ENCODE measurements around the gene CSNK2A1.
"Not testable (repeated sequence)": the region's sequence is repeated elsewhere in the genome, so short reads cannot be mapped to it uniquely, and the experiment has no call there.

Gene CSNK2A1

GRCh38 chr20:467755-468154 is 75.8 kb downstream of the CSNK2A1 start:
- H3K27ac ChIP-seq: no peak overlapping the region

GRCh38 chr20:462199-462991 is 81.2 kb downstream of the CSNK2A1 start, which contains the start of gene TBC1D20:
Gene TBC1D20 (minus strand): TSS chr20:462533. CDS start chr20:462405, 128 bp downstream.
- H3K27ac ChIP-seq: peak within 1 kb of the TSS; percentile 76
- DNase-seq (ENCODE audit: low read depth, low spot score): peak; percentile 12

More at GRCh38 chr20:467755-468154, 75.8 kb downstream of the CSNK2A1 start:
- DNase-seq (ENCODE audit: low read depth, low spot score): no peak

DNA sequence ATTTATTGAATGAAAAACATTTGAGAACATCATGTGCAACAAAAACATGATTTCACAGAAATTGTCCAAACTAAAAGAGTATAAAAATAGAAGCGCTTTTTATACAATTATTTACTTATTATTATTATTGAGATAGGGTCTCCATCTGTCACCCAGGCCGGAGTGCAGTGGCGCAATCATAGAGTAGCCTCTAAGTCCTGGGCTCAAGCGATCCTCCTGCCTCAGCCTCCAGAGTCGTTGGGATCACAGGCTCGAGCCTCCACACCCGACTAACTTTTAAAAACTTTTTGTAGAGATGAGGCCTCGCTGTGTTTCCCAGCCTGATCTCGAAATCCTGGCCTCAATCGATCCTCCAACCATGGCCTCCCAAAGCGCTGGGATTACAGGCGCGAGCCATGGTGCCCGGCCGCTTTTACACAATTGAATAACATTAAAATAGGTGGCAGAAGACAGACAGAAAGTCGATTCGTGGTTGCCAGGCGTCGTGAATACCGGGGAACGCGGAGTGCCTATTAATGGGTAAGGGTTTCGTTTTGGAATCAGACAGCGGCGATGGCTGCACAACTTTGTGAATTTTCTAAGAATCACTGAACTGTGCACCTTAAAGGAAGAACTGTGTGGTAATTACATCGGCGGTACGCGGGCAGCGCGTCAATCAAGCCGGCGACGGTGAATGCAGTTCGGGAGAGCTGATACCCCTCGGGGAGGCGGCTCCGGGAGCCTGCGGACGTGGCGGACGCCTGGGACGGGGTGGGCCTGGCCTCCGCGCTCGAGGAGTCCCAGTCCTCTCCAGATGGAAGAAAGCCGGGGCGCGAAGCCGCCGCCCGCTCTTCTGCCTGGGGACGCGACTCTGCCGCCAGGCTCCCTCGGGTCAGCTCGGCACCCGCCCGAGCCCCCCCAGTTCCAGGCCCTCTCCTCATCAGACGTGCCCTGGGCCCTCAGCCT is 82.1 kb downstream of the CSNK2A1 start:
- DNase-seq (ENCODE audit: low read depth, low spot score): no peak
- H3K27ac ChIP-seq: peak overlapping the region; percentile 76

DNA sequence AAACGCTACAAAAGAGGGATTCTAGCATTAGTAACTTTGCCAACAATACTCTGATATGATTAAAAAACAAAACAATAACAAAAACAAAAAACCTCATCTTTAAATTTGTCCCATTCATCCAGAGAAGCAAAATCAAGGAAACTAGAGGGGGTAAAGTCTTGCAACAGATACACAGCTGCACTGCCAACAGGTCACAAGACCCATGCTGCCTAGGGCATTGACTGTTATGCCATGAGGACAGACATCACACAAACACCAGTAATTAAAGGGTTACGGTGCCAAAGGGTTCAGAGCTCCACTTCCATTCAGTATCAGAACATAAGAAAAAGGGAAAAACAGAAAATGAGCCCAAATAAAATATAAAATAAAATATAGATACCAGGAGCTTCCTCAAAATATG is 82.9 kb downstream of the CSNK2A1 start:
- H3K27ac ChIP-seq: no peak overlapping the region
- DNase-seq (ENCODE audit: low read depth, low spot score): no peak

DNA sequence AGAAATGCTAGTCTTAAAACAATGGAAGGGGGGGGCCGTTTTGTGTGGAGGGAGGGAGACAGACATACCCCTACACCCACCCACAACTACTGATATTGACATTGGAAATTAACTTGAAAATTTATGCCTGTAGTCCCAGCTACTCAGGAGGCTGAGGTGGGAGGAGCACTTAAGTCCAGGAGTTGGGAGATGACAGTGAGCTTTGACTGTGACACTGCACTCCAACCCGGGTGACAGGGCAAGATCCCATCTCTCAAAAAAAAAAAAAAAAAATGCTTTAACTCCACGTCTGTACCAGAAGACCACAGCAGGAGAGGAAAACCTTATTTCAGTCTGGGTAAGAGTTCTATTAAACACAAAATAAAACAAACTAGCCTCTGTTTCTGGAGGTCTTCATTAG is 83.4 kb downstream of the CSNK2A1 start:
- no peak for DNase-seq (ENCODE audit: low read depth, low spot score)
- H3K27ac ChIP-seq: no peak overlapping the region

- DNase-seq (ENCODE audit: low read depth, low spot score): no peak
- H3K27ac ChIP-seq: no peak overlapping the region
These were observed 84.8 kb downstream of the CSNK2A1 start for GRCh38 chr20:458776-459175.

DNA sequence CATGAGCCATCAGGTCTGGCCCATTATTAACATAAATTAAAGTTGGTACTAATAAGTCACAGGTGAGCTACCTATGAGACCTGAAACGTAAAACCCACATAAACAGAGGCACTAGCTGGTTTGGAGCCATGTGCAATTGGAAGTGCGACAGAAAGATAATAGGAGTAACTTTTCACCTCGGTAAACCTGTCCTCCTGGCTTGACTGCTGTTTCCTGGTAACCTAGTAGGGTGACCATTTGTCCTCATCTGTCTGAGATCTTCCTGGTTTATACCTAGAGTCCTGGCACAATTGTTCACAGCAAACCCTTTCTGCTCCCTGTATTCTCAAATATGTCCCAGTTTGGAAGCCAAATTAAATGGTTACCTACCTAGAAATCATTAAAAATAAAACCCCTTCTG is 88.6 kb downstream of the CSNK2A1 start:
- no peak for DNase-seq (ENCODE audit: low read depth, low spot score)
- no peak overlapping the region for H3K27ac ChIP-seq

DNA sequence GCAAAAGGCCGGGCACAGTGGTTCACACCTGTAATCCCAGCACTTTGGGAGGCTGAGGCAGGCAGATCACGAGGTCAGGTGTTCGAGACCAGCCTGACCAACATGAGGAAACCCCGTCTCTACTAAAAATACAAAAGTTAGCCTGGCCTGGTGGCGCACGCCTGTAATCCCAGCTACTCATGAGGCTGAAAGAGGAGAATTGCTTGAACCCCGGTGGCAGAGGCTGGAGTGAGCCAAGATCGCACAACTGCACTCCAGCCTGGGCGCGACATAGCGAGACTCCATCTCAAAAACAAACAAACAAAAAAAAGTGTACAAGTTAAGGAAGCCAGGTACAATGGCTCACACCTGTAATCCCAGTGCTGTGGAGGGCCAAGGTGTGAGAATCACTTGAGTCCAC is 91.6 kb downstream of the CSNK2A1 start:
- not testable (repeated sequence) for DNase-seq (ENCODE audit: low read depth, low spot score); H3K27ac ChIP-seq

GRCh38 chr20:445514-446336 is 97.9 kb downstream of the CSNK2A1 start:
- peak overlapping the region; percentile 7 for H3K27ac ChIP-seq
- no peak for DNase-seq (ENCODE audit: low read depth, low spot score)

- DNase-seq (ENCODE audit: low read depth, low spot score): no peak
- H3K27ac ChIP-seq: peak overlapping the region; percentile 7
These were observed 98.6 kb downstream of the CSNK2A1 start for GRCh38 chr20:444862-445426.

DNA sequence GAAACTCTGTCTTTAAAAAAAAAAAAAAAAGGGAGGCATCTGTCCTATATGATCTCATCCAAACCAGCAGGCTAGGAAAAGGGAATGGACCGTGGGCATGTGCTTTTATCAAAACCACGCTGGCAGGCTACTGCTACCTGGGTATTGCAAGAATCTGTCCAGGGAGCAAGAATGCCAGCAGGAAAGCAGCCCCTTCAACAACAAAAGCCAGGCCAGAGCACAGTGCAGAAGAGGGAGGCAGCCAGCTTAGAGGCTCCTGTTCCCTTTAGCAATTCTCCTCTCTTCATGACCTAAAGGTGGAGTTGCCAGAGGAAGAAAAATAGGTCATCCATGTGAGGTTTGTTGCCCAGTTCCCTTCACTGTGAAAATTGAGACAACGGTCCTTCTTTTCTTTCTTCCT is 99.5 kb downstream of the CSNK2A1 start:
- no peak for DNase-seq (ENCODE audit: low read depth, low spot score)
- H3K27ac ChIP-seq: no peak overlapping the region

DNA sequence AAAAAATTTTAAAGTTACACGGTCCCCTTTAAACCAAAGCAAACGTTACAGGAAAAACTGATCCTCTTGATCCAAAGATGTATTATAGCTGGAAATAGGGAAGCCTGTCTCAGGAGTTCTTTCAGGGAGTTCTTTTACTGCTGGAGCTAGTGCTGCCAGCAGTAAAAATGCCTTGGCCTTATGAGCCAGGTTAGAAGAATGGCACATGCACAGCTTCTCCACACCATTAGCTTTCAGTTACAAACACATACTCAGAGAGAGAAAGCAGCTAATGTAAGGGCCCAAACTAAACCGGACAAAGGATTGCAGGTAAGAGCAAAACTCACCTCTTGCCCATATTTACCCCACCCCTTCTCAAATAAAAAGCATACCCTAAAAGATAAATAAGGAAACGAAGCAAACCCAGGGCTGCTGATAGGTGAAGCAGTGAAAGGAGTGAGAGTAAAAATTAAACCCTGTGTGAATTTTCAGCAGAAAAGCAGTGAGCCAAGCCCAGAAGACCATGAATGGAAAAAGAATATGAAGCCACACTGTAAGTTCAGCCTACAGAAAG is 100.3 kb downstream of the CSNK2A1 start:
- H3K27ac ChIP-seq: no peak overlapping the region
- no peak for DNase-seq (ENCODE audit: low read depth, low spot score)

DNA sequence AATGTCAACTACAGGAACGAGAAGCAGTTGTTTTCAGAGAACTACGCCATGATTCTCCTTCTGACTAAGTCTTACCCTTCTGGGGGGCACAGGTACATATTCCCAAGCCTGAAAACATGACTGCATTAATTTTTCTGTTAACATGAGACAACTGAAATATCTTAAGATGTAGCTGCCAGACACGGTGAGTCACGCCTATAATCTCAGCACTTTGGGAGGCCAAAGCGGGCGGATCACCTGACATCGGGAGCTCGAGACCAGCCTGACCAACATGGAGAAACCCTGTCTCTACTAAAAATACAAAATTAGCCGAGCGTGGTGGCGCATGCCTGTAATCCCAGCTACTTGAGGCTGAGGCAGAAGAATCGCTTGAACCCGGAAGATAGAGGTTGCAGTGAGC is 103.0 kb downstream of the CSNK2A1 start:
- no peak for DNase-seq (ENCODE audit: low read depth, low spot score)

GRCh38 chr20:440148-440547 is 103.4 kb downstream of the CSNK2A1 start:
- H3K27ac ChIP-seq: no peak overlapping the region

More for the DNA sequence above, 103.0 kb downstream of the CSNK2A1 start:
- no peak overlapping the region for H3K27ac ChIP-seq

DNA sequence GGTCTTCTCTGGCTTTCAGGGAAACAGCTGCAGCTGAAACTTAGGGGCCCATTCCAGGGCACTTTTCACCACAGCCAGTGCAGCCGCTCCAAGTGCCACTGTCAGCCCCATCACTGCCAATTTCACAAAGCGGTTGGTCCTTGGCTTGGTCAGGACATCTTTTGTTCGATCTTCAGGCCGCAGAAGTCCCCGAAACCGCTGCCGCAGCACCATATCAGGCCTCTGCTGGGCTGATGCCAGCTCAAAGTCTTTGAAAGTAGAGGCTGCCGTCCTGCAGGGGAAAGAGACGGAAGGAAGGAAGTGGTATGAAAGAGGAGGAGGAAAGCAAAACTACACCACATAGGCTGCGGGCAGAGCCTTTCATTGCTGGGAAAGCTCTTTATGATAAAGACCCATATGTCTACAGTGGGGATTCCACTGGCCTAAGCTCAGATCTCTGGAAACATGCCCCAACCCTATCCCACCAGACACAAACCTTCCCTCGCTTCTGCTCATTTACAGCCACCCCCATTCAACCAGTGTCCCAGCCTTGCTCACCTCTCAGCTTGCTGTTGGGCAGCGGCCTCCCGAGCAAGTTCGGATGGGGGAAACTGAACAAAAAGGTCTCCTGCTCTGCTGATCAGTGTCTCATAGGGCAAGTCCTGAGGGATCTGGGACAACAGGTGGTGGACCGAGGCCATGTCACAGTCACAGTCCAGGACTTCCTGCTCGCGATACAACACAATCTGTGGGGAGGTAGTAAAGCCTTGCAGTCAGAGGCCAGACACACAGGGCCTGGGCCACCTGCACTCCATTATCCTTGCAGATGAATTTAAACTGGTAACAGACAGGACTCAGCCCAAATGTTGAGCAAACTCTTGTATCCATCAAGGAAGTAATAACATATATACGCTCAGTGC is 104.8 kb downstream of the CSNK2A1 start:
- H3K27ac ChIP-seq: no peak overlapping the region

More at GRCh38 chr20:440148-440547, 103.4 kb downstream of the CSNK2A1 start:
- no peak for DNase-seq (ENCODE audit: low read depth, low spot score)

DNA sequence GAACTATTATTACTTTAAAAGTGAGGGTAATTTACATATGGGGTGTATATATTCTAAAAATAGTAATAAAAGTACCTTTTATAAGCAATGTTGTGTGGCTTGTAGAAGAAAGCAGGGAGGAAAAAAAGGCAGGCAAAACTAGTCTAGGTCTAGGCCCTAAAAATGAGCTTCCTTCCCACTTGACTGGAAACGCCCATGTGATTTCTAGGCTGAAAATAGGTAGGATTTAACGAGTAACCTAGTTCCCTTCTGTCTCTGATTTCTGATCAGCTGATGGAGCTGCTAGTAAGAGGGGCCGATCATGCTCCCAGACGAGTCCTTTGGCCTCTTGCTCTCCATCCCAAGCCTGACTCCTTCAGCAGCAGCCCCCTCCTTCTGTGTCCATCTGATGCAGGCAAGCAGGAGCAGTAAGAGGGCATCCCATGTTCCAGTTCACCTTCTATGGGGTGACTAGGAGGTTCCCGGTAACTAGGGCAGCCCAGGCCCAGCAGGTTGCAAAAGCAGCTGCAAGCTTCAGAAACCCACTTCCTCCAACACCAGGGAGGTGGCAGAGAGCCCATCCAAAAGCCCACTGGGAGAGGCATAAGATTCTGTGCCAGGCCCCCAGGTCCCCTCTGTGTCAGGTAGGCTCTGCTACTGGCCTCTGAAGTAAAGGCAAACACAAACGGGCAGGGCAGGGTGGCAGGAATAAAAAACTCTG is 105.7 kb downstream of the CSNK2A1 start:
- no peak overlapping the region for H3K27ac ChIP-seq
- DNase-seq (ENCODE audit: low read depth, low spot score): no peak

More for the DNA sequence above, 104.8 kb downstream of the CSNK2A1 start:
- DNase-seq (ENCODE audit: low read depth, low spot score): no peak

GRCh38 chr20:436476-436875 is 107.1 kb downstream of the CSNK2A1 start:
- no peak for DNase-seq (ENCODE audit: low read depth, low spot score)
- peak overlapping the region; percentile 59 for H3K27ac ChIP-seq

DNA sequence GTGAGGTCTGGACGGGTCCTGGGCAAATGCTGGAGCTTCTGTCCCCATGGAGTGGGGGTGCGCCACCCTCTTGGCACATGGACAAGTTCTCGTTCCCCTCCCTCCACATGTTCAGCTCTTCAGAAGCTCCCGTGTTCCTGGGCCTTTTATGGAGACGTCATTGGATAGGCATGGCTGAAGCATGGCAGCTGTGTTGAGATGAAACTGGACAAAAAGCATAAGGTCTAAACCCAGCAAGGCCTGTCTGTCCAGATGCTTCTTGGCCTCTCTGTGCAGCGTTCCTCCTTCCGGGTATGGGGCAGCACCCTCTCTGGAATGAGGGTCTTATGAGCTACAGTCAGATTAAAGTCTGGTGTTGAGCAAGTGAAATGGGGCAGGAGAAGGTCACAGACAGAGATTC is 108.0 kb downstream of the CSNK2A1 start:
- no peak for DNase-seq (ENCODE audit: low read depth, low spot score)
- H3K27ac ChIP-seq: peak overlapping the region; percentile 59
